Measurements from ENCODE around the gene BPIFA3. TPM values are rescaled to one million over a fixed set of nuclear protein-coding genes. Genes with fewer than 3 reads are reported as not detected.

The BPIFA3 gene
- total and polyA plus RNA-seq, 2 experiments from 2014 or later, result not detected

DNA sequence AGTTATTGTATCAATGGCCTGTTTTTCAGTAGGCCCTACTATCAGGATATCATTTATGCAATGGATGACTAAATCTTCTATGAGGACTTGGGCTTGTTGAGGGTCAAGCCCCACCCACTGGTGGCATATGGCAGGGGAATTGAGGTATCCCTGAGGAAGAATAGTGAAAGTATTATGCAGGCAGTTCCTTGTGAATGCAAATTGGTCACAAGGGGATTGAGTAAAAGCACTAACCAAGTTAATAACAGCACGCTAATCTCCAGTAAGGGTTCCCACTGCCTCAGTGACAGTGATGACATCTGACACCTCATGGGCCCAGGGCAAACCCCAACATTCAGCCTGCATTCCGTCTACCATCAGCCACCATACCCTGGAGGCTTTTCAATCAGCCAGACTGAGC is 33.5 kb downstream of the BPIFA3 start (continued):
- TF ChIP-seq, protein P1, sequence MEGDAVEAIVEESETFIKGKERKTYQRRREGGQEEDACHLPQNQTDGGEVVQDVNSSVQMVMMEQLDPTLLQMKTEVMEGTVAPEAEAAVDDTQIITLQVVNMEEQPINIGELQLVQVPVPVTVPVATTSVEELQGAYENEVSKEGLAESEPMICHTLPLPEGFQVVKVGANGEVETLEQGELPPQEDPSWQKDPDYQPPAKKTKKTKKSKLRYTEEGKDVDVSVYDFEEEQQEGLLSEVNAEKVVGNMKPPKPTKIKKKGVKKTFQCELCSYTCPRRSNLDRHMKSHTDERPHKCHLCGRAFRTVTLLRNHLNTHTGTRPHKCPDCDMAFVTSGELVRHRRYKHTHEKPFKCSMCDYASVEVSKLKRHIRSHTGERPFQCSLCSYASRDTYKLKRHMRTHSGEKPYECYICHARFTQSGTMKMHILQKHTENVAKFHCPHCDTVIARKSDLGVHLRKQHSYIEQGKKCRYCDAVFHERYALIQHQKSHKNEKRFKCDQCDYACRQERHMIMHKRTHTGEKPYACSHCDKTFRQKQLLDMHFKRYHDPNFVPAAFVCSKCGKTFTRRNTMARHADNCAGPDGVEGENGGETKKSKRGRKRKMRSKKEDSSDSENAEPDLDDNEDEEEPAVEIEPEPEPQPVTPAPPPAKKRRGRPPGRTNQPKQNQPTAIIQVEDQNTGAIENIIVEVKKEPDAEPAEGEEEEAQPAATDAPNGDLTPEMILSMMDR (conservative IDR thresholded peaks at IDR 0.05; ENCODE audit: low read depth in 2 of 2), result no peak

DNA sequence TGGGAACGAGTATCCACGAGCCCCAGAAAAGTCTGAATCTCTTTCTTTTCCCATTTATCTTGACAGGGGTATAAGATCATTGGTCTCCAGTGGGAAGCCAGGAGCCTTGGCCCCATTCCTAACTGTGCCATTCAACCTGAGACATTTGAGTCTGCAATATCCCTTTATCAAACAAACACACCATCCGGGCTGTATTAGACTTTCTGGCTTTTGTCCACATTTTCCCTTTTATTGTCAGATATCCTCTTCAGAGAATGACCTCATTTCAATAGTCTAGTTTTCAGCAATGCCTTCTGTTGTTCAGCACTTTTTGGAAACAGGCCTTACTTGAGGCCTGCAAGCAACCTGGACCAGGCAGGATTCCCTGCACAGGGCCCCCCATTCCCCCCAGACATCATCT is 34.3 kb downstream of the BPIFA3 start:
- H3K4me1 ChIP-seq (ENCODE audit: insufficient read depth), result no peaks in the 10 kb centered on the region
- H3F3A ChIP-seq (replicated peaks; ENCODE audit: low read depth), result no peaks in the 10 kb centered on the region
- no peaks in the 10 kb centered on the region for H3K4me1 Mint-ChIP-seq
- H3K9me3 Mint-ChIP-seq, result no peaks in the 10 kb centered on the region
- H4K20me1 ChIP-seq (replicated peaks; ENCODE audit: insufficient read depth), result no peaks in the 10 kb centered on the region
- H3K27me3 ChIP-seq (ENCODE audit: insufficient read depth), result no peaks in the 10 kb centered on the region
- peaks cover 3% of the 10 kb centered on the region for H3K27me3 Mint-ChIP-seq (ENCODE audit: insufficient read depth, low read depth, poor library complexity)
- H3K79me2 ChIP-seq (replicated peaks; ENCODE audit: insufficient read depth), result no peaks in the 10 kb centered on the region
- no peak overlapping the region for H2AFZ ChIP-seq
- no peaks in the 10 kb centered on the region for H3K36me3 ChIP-seq (ENCODE audit: insufficient read depth)
- no peak for DNase-seq (ENCODE audit: low spot score)
- no peaks in the 10 kb centered on the region for H3K36me3 Mint-ChIP-seq (ENCODE audit: low read depth)
- no peak overlapping the region for H3K4me2 ChIP-seq
- H3K27ac Mint-ChIP-seq, result no peak overlapping the region
- ATAC-seq, result no peak
- no peak overlapping the region for H3K27ac ChIP-seq (ENCODE audit: low read depth)
- no peak overlapping the region for H3K4me3 ChIP-seq
- no peaks in the 10 kb centered on the region for H3K9me2 ChIP-seq (ENCODE audit: insufficient read depth)
- no peak overlapping the region for H3K4me3 Mint-ChIP-seq
- no peak for TF ChIP-seq ETS1 (IDR thresholded peaks at IDR 0.05)
- TF ChIP-seq STAT1 (IDR thresholded peaks at IDR 0.05; ENCODE audit: unreplicated experiment), result no peak
- no peak for TF ChIP-seq ZNF331 (CRISPR knock-in tag; IDR thresholded peaks at IDR 0.05; ENCODE audit: low read depth)
- TF ChIP-seq JUNB (IDR thresholded peaks at IDR 0.05; ENCODE audit: unreplicated experiment), result no peak
- TF ChIP-seq, protein P2, sequence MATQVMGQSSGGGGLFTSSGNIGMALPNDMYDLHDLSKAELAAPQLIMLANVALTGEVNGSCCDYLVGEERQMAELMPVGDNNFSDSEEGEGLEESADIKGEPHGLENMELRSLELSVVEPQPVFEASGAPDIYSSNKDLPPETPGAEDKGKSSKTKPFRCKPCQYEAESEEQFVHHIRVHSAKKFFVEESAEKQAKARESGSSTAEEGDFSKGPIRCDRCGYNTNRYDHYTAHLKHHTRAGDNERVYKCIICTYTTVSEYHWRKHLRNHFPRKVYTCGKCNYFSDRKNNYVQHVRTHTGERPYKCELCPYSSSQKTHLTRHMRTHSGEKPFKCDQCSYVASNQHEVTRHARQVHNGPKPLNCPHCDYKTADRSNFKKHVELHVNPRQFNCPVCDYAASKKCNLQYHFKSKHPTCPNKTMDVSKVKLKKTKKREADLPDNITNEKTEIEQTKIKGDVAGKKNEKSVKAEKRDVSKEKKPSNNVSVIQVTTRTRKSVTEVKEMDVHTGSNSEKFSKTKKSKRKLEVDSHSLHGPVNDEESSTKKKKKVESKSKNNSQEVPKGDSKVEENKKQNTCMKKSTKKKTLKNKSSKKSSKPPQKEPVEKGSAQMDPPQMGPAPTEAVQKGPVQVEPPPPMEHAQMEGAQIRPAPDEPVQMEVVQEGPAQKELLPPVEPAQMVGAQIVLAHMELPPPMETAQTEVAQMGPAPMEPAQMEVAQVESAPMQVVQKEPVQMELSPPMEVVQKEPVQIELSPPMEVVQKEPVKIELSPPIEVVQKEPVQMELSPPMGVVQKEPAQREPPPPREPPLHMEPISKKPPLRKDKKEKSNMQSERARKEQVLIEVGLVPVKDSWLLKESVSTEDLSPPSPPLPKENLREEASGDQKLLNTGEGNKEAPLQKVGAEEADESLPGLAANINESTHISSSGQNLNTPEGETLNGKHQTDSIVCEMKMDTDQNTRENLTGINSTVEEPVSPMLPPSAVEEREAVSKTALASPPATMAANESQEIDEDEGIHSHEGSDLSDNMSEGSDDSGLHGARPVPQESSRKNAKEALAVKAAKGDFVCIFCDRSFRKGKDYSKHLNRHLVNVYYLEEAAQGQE (IDR thresholded peaks at IDR 0.05; ENCODE audit: unreplicated experiment), result no peak
- TF ChIP-seq EZH2phosphoT487 (IDR thresholded peaks at IDR 0.05; ENCODE audit: unreplicated experiment), result no peak
- TF ChIP-seq, protein P1 (conservative IDR thresholded peaks at IDR 0.05; ENCODE audit: low read depth in 2 of 2), result no peak
- TF ChIP-seq NANOG (IDR thresholded peaks at IDR 0.05; ENCODE audit: borderline replicate concordance), result no peak
- no peak for TF ChIP-seq ZNF114 (CRISPR knock-in tag; IDR thresholded peaks at IDR 0.05)
- no peak for TF ChIP-seq CREB1 (CRISPR knock-in tag; IDR thresholded peaks at IDR 0.05; ENCODE audit: low read depth)
- TF ChIP-seq, protein P3, sequence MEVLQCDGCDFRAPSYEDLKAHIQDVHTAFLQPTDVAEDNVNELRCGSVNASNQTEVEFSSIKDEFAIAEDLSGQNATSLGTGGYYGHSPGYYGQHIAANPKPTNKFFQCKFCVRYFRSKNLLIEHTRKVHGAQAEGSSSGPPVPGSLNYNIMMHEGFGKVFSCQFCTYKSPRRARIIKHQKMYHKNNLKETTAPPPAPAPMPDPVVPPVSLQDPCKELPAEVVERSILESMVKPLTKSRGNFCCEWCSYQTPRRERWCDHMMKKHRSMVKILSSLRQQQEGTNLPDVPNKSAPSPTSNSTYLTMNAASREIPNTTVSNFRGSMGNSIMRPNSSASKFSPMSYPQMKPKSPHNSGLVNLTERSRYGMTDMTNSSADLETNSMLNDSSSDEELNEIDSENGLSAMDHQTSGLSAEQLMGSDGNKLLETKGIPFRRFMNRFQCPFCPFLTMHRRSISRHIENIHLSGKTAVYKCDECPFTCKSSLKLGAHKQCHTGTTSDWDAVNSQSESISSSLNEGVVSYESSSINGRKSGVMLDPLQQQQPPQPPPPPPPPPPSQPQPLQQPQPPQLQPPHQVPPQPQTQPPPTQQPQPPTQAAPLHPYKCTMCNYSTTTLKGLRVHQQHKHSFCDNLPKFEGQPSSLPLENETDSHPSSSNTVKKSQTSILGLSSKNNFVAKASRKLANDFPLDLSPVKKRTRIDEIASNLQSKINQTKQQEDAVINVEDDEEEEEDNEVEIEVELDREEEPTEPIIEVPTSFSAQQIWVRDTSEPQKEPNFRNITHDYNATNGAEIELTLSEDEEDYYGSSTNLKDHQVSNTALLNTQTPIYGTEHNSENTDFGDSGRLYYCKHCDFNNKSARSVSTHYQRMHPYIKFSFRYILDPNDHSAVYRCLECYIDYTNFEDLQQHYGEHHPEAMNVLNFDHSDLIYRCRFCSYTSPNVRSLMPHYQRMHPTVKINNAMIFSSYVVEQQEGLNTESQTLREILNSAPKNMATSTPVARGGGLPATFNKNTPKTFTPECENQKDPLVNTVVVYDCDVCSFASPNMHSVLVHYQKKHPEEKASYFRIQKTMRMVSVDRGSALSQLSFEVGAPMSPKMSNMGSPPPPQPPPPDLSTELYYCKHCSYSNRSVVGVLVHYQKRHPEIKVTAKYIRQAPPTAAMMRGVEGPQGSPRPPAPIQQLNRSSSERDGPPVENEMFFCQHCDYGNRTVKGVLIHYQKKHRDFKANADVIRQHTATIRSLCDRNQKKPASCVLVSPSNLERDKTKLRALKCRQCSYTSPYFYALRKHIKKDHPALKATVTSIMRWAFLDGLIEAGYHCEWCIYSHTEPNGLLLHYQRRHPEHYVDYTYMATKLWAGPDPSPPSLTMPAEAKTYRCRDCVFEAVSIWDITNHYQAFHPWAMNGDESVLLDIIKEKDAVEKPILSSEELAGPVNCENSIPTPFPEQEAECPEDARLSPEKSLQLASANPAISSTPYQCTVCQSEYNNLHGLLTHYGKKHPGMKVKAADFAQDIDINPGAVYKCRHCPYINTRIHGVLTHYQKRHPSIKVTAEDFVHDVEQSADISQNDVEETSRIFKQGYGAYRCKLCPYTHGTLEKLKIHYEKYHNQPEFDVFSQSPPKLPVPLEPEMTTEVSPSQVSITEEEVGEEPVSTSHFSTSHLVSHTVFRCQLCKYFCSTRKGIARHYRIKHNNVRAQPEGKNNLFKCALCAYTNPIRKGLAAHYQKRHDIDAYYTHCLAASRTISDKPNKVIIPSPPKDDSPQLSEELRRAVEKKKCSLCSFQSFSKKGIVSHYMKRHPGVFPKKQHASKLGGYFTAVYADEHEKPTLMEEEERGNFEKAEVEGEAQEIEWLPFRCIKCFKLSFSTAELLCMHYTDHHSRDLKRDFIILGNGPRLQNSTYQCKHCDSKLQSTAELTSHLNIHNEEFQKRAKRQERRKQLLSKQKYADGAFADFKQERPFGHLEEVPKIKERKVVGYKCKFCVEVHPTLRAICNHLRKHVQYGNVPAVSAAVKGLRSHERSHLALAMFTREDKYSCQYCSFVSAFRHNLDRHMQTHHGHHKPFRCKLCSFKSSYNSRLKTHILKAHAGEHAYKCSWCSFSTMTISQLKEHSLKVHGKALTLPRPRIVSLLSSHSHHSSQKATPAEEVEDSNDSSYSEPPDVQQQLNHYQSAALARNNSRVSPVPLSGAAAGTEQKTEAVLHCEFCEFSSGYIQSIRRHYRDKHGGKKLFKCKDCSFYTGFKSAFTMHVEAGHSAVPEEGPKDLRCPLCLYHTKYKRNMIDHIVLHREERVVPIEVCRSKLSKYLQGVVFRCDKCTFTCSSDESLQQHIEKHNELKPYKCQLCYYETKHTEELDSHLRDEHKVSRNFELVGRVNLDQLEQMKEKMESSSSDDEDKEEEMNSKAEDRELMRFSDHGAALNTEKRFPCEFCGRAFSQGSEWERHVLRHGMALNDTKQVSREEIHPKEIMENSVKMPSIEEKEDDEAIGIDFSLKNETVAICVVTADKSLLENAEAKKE (CRISPR knock-in tag; IDR thresholded peaks at IDR 0.05), result no peak
